ENCODE data around the gene FAM9C.
"Not testable (repeated sequence)": the region's sequence is repeated elsewhere in the genome, so short reads cannot be mapped to it uniquely, and the experiment has no call there.

Gene FAM9C

GRCh38 chrX:13088156-13088487 lies 43.7 kb upstream of the FAM9C start:
- Histone ChIP-seq H3K27ac (no peak overlapping the region), H3K4me3 (no peak overlapping the region)
- TF ChIP-seq, protein P1, sequence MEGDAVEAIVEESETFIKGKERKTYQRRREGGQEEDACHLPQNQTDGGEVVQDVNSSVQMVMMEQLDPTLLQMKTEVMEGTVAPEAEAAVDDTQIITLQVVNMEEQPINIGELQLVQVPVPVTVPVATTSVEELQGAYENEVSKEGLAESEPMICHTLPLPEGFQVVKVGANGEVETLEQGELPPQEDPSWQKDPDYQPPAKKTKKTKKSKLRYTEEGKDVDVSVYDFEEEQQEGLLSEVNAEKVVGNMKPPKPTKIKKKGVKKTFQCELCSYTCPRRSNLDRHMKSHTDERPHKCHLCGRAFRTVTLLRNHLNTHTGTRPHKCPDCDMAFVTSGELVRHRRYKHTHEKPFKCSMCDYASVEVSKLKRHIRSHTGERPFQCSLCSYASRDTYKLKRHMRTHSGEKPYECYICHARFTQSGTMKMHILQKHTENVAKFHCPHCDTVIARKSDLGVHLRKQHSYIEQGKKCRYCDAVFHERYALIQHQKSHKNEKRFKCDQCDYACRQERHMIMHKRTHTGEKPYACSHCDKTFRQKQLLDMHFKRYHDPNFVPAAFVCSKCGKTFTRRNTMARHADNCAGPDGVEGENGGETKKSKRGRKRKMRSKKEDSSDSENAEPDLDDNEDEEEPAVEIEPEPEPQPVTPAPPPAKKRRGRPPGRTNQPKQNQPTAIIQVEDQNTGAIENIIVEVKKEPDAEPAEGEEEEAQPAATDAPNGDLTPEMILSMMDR (IDR thresholded peaks at IDR 0.05): no peak
- DNase-seq (ENCODE audit: low spot score): no peak

GRCh38 chrX:13087322-13088155 lies 43.1 kb upstream of the FAM9C start:
- Histone ChIP-seq H3K27ac (no peak overlapping the region), H3K4me3 (no peak overlapping the region)
- no peak for DNase-seq (ENCODE audit: low spot score)
- TF ChIP-seq, protein P1 (IDR thresholded peaks at IDR 0.05): no peak

GRCh38 chrX:13086793-13087321 lies 42.4 kb upstream of the FAM9C start:
- H3K27ac ChIP-seq; H3K4me3 ChIP-seq; DNase-seq (ENCODE audit: low spot score): not testable (repeated sequence)

GRCh38 chrX:13086076-13086475 lies 41.7 kb upstream of the FAM9C start:
- TF ChIP-seq, protein P1 (IDR thresholded peaks at IDR 0.05): no peak
- no peak overlapping the region for H3K27ac ChIP-seq
- no peak for DNase-seq (ENCODE audit: low spot score)
- H3K4me3 ChIP-seq: no peak overlapping the region

DNA sequence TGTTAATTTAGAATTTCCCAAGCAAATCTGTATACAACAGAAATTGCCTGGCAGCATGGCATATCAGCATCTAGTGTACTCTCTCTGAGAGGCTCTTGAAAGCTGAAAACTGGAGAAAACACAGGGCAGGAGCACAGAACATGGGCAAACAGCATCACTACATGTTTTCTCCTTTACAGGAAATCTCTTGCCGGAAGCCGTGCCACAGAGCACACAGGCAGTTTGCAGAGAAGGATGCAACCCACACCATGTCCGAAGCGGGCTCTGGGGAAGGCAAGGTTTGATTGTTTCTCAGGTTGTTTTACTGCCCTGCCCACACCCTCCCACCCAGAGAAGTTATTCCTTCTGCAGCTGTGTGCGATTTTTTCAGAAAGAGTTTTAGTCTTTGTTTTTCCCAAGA lies 41.1 kb upstream of the FAM9C start:
- no peak overlapping the region for H3K27ac ChIP-seq
- DNase-seq (ENCODE audit: low spot score): no peak
- no peak overlapping the region for H3K4me3 ChIP-seq
- TF ChIP-seq, protein P1 (IDR thresholded peaks at IDR 0.05): no peak

DNA sequence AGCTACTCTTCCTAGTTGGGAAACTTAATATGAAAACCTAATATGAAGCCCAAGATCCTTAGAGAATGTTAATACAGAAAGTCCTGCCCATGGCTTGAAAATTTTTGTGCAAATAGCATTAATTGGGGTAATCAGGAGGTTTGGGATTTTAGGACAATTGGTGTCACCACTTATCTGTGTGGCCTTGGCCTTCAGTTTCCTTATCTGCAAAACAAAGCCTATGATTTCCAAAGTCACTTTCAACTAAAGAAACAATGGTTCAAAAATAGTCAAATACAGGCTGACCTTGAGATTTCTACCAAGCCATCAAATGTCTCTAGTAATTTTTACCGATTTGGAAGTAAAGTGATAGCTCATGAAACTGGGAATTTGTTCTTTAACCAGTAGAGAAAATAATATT lies 40.2 kb upstream of the FAM9C start:
- DNase-seq (ENCODE audit: low spot score): no peak
- no peak overlapping the region for H3K4me3 ChIP-seq
- H3K27ac ChIP-seq: no peak overlapping the region
- TF ChIP-seq, protein P1 (IDR thresholded peaks at IDR 0.05): no peak

DNA sequence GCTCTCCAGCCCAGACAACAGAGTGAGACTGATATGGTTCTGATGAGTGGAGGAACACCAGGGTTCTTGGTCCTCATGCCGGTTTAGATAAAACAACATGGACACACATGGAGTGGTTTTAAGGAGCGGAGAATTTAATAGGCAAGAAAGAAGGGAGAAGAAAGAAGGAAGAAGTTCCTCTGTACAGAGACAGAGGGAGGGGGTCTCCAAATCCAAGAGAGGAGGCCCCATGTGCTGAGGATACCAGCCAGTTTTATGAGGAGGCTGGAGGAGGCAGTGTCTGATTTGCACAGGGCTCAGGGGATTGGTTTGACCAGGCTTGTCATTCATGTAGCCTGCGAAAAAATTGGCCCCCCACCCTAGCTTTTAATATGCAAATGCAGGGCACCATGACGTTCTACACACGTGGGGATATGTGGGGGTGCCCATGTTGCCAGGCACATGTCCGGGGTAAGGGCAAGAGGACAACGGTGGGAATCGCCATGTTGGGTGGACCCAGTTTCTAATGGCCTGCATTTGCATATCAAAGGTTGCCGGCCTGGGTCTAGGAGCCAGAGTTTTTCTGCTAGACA lies 39.4 kb upstream of the FAM9C start:
- DNase-seq (ENCODE audit: low spot score); H3K27ac ChIP-seq; H3K4me3 ChIP-seq: not testable (repeated sequence)
